PC-9 (cell line): ENCODE data around the gene SSR2. TPM values are rescaled to one million over a fixed set of nuclear protein-coding genes. Genes with fewer than 3 reads are reported as not detected.

Experiments
- total RNA-seq: library from RNA; stranded (reverse); gene quantifications from 2 replicates; pipeline ENCODE4 v1.2.3, GENCODE V29; 2021

Gene SSR2
- total RNA-seq, 1 experiment from 2014 or later: 196 TPM

Other genes with a start within 250 kb of the SSR2 start
- gene GON4L, start 163.7 kb downstream of the SSR2 start, total RNA-seq: 41.1 and 45.8 TPM in 2 replicates
- gene SYT11, start 161.4 kb downstream of the SSR2 start, total RNA-seq: 0.08 and 0.09 TPM in 2 replicates
- 55.8 and 59.2 TPM in 2 replicates for gene RIT1, start 109.6 kb downstream of the SSR2 start, total RNA-seq
- 63.4 and 68.8 TPM in 2 replicates for gene KHDC4, start 86.5 kb downstream of the SSR2 start, total RNA-seq
- 0.33 TPM in 1 of 2 replicates, not detected in the other for gene RXFP4, start 79.3 kb downstream of the SSR2 start, total RNA-seq
- gene ARHGEF2, start 42.4 kb downstream of the SSR2 start, total RNA-seq: 85.0 and 93.9 TPM in 2 replicates
- 47.4 and 58.4 TPM in 2 replicates for gene UBQLN4, start 32.8 kb upstream of the SSR2 start, total RNA-seq
- gene LAMTOR2, start 33.8 kb upstream of the SSR2 start, total RNA-seq: 76.8 and 117 TPM in 2 replicates
- 129 and 194 TPM in 2 replicates for gene RAB25, start 40.2 kb upstream of the SSR2 start, total RNA-seq
- gene MEX3A, start 61.5 kb upstream of the SSR2 start, total RNA-seq: 6.6 and 7.2 TPM in 2 replicates
- 569 and 580 TPM in 2 replicates for gene LMNA, start 93.8 kb upstream of the SSR2 start, total RNA-seq
- 16.2 and 19.1 TPM in 2 replicates for gene SEMA4A, start 132.6 kb upstream of the SSR2 start, total RNA-seq
- 12.7 and 20.2 TPM in 2 replicates for gene SLC25A44, start 173.2 kb upstream of the SSR2 start, total RNA-seq
- 46.0 and 50.2 TPM in 2 replicates for gene PMF1, start 192.1 kb upstream of the SSR2 start, total RNA-seq
- 2.0 and 2.6 TPM in 2 replicates for gene BGLAP, start 221.2 kb upstream of the SSR2 start, total RNA-seq
- 12.3 and 14.1 TPM in 2 replicates for gene PAQR6, start 227.1 kb upstream of the SSR2 start, total RNA-seq